Stimulated activated CD4-positive, alpha-beta T cell treated with anti-CD3 and anti-CD28 coated beads, TNF-alpha, amount 100 ng/mL, for 24 hours (primary cell): ENCODE data around the gene IL1R2.

Experiments used
- DNase-seq, 3 experiments: peaks; one replicate each; pipeline ENCODE4 v3.0.0-alpha.2; 2020; ENCODE audit warnings: low read depth in 3 of 3

The IL1R2 gene

DNA sequence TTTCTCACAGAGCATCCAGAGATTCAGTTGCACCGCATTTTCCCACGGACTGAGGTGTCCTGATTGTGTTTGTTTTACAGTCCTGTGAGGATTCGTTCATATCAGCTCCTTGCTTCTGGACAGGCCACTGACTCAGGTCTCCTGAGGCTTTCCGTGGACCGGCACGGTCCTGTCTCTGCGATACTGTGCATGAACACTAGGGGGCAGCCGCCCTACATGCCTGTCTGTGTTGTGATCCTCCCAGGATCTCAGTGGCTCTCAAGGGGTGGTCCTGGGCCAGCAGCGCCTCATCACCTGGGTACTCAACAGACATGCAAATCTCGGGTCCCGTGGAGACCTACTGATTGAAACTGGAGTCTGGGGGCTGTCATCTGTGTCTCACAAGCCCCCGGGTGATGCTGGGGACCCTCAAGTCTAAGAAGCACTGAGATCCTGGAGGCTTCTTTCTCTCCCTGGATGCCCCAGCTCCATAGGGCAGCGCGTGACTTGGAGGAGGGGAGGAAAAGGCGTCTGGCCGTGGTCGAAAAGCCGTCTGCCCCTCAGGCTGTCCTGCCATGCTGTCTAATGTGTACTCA lies 28.9 kb downstream of the IL1R2 start:
- peak; percentile 68 to 87 (median 83) for DNase-seq

GRCh38 chr2:102021779-102022178 lies 30.0 kb downstream of the IL1R2 start:
- DNase-seq, result no peak

DNA sequence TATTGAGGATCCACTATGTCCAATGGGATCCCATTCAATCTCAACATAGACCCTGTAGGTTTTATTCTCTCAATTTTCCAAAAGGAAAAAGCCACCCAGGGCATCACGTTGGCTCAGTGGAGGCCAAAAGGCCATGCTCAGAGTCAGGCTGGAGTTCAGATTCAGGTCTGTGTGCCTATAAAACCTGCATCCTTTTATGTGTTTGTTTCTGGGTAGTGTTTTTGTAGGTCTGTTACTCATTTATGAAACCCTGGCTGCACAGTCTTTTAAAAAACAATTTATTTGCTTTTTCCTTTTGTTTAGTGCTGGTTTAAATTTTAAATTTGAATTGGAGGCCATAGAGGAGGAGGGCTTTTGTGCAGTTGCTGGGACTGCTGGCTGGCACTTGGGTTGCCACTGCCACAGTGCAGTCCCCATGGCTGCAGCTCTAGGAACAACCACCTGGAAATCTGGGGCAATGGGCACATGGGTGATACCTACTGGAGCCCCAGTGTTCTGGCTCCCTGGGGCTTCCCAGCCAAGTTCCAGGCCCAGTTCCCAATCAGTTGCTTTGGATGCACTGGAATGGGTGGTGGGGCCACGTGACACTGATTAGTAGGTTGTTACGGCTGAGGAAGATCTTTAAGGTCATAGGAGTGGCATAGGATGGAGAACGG lies 31.3 kb downstream of the IL1R2 start:
- DNase-seq, result no peak

GRCh38 chr2:102024410-102024809 lies 32.6 kb downstream of the IL1R2 start:
- no peak for DNase-seq

GRCh38 chr2:102025016-102025501 lies 33.3 kb downstream of the IL1R2 start:
- DNase-seq, result no peak

DNA sequence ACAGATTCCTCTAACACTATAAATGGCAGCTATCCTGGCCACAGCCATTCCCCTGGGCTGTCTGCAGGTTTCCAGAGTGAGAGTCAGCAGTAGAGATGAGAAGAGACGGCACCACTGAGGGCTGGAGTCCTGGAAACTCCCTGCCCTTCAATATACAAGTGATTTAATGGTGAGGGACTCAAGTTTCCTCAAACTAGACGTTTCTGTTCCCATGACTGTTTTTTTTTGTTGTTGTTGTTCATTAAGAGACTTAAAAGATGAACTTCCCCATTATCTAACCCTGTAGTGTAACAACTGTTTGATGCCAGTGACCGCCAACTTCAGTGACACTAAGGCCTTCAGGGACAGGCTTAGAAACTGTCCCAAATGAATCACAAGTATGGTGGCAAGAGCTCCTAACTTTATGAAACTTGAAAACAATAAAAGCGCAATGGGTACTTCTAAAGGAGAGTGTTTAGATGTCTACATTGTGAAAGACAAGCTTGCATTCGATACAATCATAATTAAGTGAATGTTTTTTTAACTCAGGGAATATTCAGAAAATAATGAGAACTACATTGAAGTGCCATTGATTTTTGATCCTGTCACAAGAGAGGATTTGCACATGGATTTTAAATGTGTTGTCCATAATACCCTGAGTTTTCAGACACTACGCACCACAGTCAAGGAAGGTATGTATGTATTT lies 34.0 kb downstream of the IL1R2 start:
- DNase-seq, result no peak

- no peak for DNase-seq
These were observed 35.5 kb downstream of the IL1R2 start for GRCh38 chr2:102027036-102027980.

- no peak for DNase-seq
These were observed 36.7 kb downstream of the IL1R2 start for GRCh38 chr2:102028470-102028869.

GRCh38 chr2:102029405-102029804 lies 37.6 kb downstream of the IL1R2 start:
- DNase-seq, result no peak

DNA sequence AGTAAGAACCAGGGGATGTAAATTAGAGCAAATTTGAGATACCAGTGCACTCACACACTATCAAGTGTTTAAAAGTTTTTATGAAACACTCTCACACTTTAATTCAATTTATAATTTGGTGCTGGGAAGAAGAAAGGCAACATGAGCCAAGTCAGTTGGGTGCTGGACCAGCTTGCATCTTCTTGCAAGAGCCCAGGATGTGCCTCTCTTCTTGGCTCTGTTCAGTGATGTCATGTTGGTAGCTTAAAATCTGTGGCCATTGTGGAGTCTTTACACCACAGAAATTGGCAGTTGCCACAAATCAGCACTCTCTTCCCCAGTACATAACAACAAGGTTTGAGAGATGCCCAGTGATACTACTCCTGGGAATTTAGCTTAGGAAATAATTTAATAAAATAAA lies 38.2 kb downstream of the IL1R2 start:
- no peak for DNase-seq

GRCh38 chr2:102030502-102030854 lies 38.7 kb downstream of the IL1R2 start:
- DNase-seq, result no peak

DNA sequence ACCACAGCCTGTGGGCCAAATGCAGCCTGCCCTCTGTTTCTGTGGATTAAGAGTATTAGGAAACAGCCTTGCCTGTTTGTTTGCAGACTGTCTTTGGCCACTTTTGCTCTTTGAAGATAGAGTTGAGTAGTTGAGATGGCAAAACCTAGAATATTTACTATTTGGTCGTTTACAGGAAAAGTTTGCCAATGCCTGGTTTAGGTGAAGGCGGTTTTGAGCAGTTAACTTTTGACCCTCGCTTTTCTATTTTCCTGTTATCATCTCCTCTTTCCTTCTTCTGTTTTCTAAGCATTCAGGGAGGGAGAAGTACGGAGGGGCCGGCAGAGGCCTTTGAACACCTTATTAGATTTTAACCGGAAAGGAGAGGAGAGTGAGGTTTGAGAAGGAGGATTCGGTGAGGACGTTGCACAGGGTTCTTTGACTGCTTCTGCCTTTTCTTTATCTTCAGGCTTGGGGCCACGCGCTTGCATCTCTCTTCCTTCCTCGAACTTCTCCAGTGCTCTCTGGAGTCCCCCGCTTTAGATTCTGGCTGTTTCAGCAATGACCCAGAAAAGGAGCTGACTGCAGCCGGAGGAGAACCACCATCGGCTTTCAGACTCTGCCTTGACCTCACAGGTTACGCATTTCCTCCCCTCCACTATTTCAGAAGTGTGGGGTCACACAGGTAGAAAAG lies 39.2 kb downstream of the IL1R2 start:
- DNase-seq, result no peak

DNA sequence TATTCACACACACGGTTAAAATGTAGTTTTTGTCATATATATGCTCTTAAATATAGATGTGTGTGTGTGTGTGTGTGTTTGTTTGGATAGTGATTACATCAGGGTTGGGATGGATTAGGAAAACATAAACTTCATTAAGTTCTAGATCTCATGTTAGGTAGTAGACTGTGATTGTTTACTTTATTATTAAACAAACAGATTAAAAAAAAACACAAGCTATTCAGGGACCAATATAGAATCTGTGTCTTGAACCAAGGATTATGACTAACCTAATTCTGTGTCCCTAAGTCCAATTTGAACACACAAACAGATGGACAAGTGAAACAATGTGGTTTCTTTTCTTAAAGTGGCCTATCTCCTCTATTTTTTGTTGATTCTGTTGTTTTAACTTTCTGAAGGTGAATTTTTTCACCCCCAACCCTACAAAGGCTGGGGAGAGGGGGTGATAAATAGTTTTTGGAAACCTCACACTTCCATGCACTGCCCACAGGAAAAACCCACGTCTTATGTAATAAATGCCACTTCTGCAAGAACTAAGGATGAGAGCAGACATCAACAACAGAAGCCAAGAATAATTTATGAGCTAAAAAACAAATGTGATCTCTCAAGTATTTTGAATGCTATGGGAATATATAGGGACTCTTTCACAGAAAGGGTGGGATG lies 40.7 kb downstream of the IL1R2 start:
- DNase-seq, result no peak

GRCh38 chr2:102033031-102033749 lies 41.4 kb downstream of the IL1R2 start:
- DNase-seq, result no peak

- no peak for DNase-seq
These were observed 42.3 kb downstream of the IL1R2 start for GRCh38 chr2:102033750-102034682.

DNA sequence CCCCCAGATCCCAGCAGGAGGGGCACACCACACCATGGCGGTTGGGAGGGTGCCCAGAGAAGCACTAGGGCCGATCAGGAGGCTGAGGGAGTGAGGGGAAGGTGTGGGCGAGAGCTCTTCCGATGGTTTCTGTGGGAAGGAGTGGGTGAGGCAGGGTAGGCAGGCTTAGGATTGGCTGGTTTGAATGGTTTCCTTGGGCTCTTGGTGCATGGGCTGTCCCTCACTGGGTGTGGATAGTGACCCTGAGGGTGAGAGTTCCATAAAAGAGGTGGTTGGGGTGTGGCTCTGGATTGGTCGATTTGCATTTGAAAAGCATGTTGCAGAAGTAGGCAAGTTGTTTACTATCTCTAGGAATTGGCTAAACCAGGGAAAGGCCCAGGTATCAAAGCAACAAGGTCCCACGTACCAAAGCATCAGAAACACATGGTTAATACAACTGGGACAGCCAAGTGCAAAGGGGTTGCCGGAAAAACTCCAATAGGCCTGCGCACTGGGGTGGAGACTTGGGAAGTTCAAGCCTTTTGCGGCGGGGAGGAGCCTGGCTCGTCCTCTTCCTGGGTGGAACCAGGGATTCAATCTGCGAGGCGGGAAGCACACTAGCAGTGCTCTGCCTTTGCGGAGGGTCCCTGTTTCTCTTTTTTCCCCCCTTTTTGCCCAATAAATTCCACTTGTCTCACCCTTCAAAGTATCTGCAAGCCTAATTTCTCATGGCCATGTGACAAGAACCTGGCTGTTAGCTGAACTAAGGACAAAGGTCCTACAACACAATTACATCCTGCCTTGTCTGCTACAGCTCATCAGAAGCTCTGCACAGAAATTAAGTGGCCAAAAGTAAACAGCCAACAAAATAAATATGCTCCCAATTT lies 43.2 kb downstream of the IL1R2 start:
- DNase-seq, result no peak

- DNase-seq, result no peak
These were observed 45.9 kb downstream of the IL1R2 start for GRCh38 chr2:102037681-102038080.

DNA sequence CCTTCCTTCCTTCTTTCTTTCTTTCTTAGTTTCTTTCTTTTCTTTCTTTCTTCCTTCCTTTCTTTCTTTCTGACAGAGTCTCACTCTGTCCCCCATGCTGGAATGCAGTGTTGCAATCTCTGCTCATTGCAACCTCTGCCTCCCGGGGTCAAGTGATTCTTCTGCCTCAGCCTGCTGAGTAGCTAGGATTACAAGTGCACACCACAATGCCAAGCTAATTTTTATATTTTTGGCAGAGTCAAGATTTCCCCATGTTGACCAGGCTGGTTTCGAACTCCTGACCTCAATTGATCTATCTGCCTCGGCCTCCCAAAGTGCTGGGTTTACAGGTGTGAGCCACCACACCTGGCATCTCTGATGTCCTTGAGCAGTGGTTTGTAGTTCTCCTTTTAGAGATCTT lies 48.5 kb downstream of the IL1R2 start:
- DNase-seq, result no peak
